Osteoblast (primary cell): ENCODE results near the gene CARMIL1. TPM values are rescaled to one million over a fixed set of nuclear protein-coding genes. Genes with fewer than 3 reads are reported as not detected.

ENCODE experiments used
- DNase-seq: peaks from one replicate; pipeline ENCODE4 v3.0.0; 2011; ENCODE audit warnings: low spot score, mixed read lengths; ENCODE audit not compliant: insufficient read length; ENCODE audit errors: missing footprints
- H2AFZ ChIP-seq: 2 replicates; pipeline ENCODE4 v1.6.0; 2011; ENCODE audit warnings: mild to moderate bottlenecking, low read length
- H3K27ac ChIP-seq: 2 replicates; pipeline ENCODE4 v1.5.1; 2011; ENCODE audit warnings: mild to moderate bottlenecking, low read depth, low read length, moderate library complexity
- H3K27me3 ChIP-seq: 2 replicates; pipeline ENCODE4 v1.6.0; 2012; ENCODE audit warnings: mild to moderate bottlenecking, control low read depth, inconsistent platforms, low read length, moderate library complexity; ENCODE audit not compliant: insufficient read depth
- H3K36me3 ChIP-seq: 2 replicates; pipeline ENCODE4 v1.5.1; 2011; ENCODE audit warnings: mild to moderate bottlenecking, low read length, control low read depth, moderate library complexity; ENCODE audit not compliant: insufficient read depth
- H3K4me1 ChIP-seq: 2 replicates; pipeline ENCODE4 v1.5.1; 2011; ENCODE audit warnings: mild to moderate bottlenecking, low read length, control low read depth, moderate library complexity; ENCODE audit not compliant: insufficient read depth
- H3K4me2 ChIP-seq: 2 replicates; pipeline ENCODE4 v1.6.0; 2011; ENCODE audit warnings: mild to moderate bottlenecking, low read length; ENCODE audit not compliant: insufficient read depth
- H3K4me3 ChIP-seq: fragments of 200-600 bp; sonication (generic); 3 replicates; pipeline ENCODE4 v1.5.1; 2012; ENCODE audit warnings: mild to moderate bottlenecking, low read length, inconsistent platforms; ENCODE audit not compliant: insufficient read depth
- H3K79me2 ChIP-seq: 2 replicates; pipeline ENCODE4 v1.6.0; 2012; ENCODE audit warnings: mild to moderate bottlenecking, low read length, control low read depth, inconsistent platforms; ENCODE audit not compliant: insufficient read depth
- H3K9me3 ChIP-seq: 2 replicates; pipeline ENCODE4 v1.5.1; 2011; ENCODE audit warnings: low read depth, low read length, control low read depth
- H4K20me1 ChIP-seq: 2 replicates; pipeline ENCODE4 v1.6.0; 2012; ENCODE audit warnings: mild to moderate bottlenecking, low read length, control low read depth; ENCODE audit not compliant: insufficient read depth
- CTCF ChIP-seq: IDR thresholded peaks from 2 replicates; pipeline ENCODE4 v1.5.1; 2011; ENCODE audit warnings: mild to moderate bottlenecking, low read depth, low read length, moderate library complexity; ENCODE audit errors: extremely low read depth
- total RNA-seq: library from RNA; depleted of rRNA; stranded (reverse); fragments of >200 nt; gene quantifications from 2 replicates; pipeline ENCODE4 v1.2.3, GENCODE V29; 2012

The CARMIL1 gene
- total RNA-seq, 1 donor = 25.7 TPM

DNA sequence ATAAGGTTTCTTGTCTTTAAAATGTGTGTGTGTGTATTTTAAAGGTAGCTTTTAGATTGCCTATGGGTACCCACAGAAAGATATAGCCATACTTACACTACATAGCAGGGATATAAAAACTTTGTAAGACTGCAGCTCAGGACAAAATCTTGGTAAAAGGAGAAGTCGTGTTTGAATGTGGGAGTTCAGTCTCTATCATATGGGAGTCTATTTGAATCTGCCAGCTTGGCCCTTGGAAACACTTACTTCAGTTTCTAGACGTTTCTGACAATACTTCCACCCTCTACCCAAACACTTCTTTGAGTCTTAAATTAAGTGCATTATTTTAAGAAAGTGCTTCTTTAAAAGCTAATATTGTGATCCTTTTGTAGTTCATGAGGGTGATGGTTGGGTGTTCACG, 155.7 kb downstream of the CARMIL1 start:
- no peaks in the 10 kb centered on the region for H3K4me1 ChIP-seq
- H3K79me2 ChIP-seq = no peaks in the 10 kb centered on the region
- H3K9me3 ChIP-seq = no peaks in the 10 kb centered on the region
- no peaks in the 10 kb centered on the region for H4K20me1 ChIP-seq
- H3K4me2 ChIP-seq = no peak overlapping the region
- no peak for TF ChIP-seq CTCF
- no peaks in the 10 kb centered on the region for H3K27me3 ChIP-seq
- no peak overlapping the region for H3K4me3 ChIP-seq
- no peaks in the 10 kb centered on the region for H3K36me3 ChIP-seq
- no peak overlapping the region for H2AFZ ChIP-seq
- DNase-seq = no peak
- no peak overlapping the region for H3K27ac ChIP-seq

DNA sequence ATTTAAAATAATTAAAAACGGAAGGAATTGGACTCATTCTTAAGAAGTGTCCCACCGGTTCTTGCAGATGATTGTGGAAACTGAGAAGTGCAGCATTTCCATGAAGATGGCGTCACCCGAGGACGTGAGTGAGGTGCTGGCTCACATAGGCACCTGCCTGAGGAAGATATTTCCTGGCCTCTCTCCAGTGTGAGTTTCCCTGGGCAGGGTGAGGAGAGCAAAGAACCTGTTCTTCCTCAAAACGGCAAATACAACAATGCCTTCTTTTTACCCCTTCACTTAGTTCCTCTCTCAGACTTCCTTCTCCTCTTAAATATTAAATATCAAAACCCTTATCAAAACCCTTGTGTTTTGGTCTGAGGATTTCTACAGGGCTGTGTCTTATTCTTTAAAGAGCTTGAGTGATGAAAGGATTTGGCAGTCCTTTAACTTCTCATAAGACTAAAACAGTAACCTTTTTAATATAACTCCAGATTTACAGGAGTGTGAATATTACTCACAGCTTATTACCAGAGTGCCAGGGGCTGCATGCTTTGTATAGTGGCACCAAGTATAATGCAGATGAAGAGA, 156.3 kb downstream of the CARMIL1 start:
- Histone ChIP-seq H3K9me3 (no peaks in the 10 kb centered on the region), H2AFZ (no peak overlapping the region)

GRCh38 chr6:25436760-25437159, 157.6 kb downstream of the CARMIL1 start:
- H2AFZ ChIP-seq = no peak overlapping the region
- H3K4me2 ChIP-seq = no peak overlapping the region
- TF ChIP-seq CTCF = no peak
- no peaks in the 10 kb centered on the region for H4K20me1 ChIP-seq
- no peaks in the 10 kb centered on the region for H3K9me3 ChIP-seq
- DNase-seq = no peak
- H3K79me2 ChIP-seq = no peaks in the 10 kb centered on the region
- H3K27ac ChIP-seq = no peak overlapping the region
- H3K4me1 ChIP-seq = no peaks in the 10 kb centered on the region
- no peaks in the 10 kb centered on the region for H3K27me3 ChIP-seq
- H3K4me3 ChIP-seq = no peak overlapping the region
- H3K36me3 ChIP-seq = no peaks in the 10 kb centered on the region

More for the DNA sequence above, 156.3 kb downstream of the CARMIL1 start:
- H3K4me1 ChIP-seq = no peaks in the 10 kb centered on the region
- no peak overlapping the region for H3K27ac ChIP-seq
- no peaks in the 10 kb centered on the region for H4K20me1 ChIP-seq
- no peaks in the 10 kb centered on the region for H3K36me3 ChIP-seq
- no peak overlapping the region for H3K4me3 ChIP-seq
- DNase-seq = no peak
- no peak overlapping the region for H3K4me2 ChIP-seq
- no peaks in the 10 kb centered on the region for H3K79me2 ChIP-seq
- no peak for TF ChIP-seq CTCF
- no peaks in the 10 kb centered on the region for H3K27me3 ChIP-seq

DNA sequence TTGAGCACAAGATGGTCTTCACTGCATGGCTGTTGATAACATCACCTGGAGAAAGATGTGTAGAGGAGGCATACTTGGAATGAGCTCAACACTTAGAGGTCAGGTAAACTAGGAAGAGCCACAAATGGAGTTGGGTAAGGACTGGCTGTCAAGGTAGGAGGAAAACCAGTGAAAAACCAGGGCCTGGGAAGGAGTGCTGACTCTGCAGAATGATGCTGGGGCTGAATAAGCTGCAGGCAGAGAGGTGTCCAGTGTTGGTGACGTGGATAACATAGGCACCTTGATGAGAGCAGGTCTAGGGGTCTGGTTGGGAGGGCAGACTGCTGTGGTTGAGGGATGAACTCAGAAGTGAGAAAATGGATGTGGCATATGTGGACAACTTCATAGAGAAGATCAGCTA, 160.2 kb downstream of the CARMIL1 start:
- no peaks in the 10 kb centered on the region for H4K20me1 ChIP-seq
- H3K4me3 ChIP-seq = no peak overlapping the region
- no peak for DNase-seq
- no peak overlapping the region for H3K4me2 ChIP-seq
- no peak overlapping the region for H3K27ac ChIP-seq
- H3K36me3 ChIP-seq = no peaks in the 10 kb centered on the region
- no peaks in the 10 kb centered on the region for H3K4me1 ChIP-seq
- H3K79me2 ChIP-seq = no peaks in the 10 kb centered on the region
- H2AFZ ChIP-seq = no peak overlapping the region
- H3K9me3 ChIP-seq = no peaks in the 10 kb centered on the region
- H3K27me3 ChIP-seq = no peaks in the 10 kb centered on the region
- TF ChIP-seq CTCF = no peak
